Natural killer cell (primary cell): ENCODE results near the gene SULT1E1. TPM values are rescaled to one million over a fixed set of nuclear protein-coding genes. Genes with fewer than 3 reads are reported as not detected.

ENCODE experiments used
- ATAC-seq, 3 donors: fragments of 150-1000 bp in 2 of 3; fragments of 200-7000 bp in 1 of 3; cut with Tn5 transposase; 1 replicate in 1 of 3; 2 replicates in 2 of 3; pipeline ENCODE4 v1.10.0; 2021; ENCODE audit warnings: mild to moderate bottlenecking in 2 of 3, moderate library complexity in 2 of 3
- DNase-seq, 2 donors: peaks; one replicate each; pipeline versions ENCODE4 v3.0.0 to v3.0.0-alpha.2; 2013 to 2021; ENCODE audit warnings: mixed read lengths in 1 of 2
- H3K27ac ChIP-seq: one replicate; pipeline ENCODE4 v1.5.1; 2013; ENCODE audit warnings: mild to moderate bottlenecking, low read length
- H3K27me3 ChIP-seq: one replicate; pipeline ENCODE4 v1.6.1; 2013; ENCODE audit warnings: low read length; ENCODE audit not compliant: control insufficient read depth, insufficient read depth
- H3K36me3 ChIP-seq: one replicate; pipeline ENCODE4 v1.6.1; 2013; ENCODE audit warnings: low read length; ENCODE audit not compliant: control insufficient read depth, insufficient read depth
- H3K4me1 ChIP-seq: one replicate; pipeline ENCODE4 v1.6.1; 2013; ENCODE audit warnings: low read length; ENCODE audit not compliant: control insufficient read depth, insufficient read depth
- H3K4me3 ChIP-seq: one replicate; pipeline ENCODE4 v1.5.1; 2013; ENCODE audit warnings: low read length
- H3K9me3 ChIP-seq: one replicate; pipeline ENCODE4 v1.6.1; 2013; ENCODE audit warnings: low read length; ENCODE audit not compliant: control insufficient read depth, insufficient read depth
- H3K27ac Mint-ChIP-seq, 2 donors: one replicate each; pipeline ENCODE4 v1.8.0; 2022; ENCODE audit warnings: mild to moderate bottlenecking in 2 of 2, mixed read lengths in 2 of 2, moderate library complexity in 1 of 2
- H3K27me3 Mint-ChIP-seq, 2 donors: one replicate each; pipeline ENCODE4 v1.8.0; 2022; ENCODE audit warnings: low read depth in 2 of 2, mixed read lengths in 2 of 2
- H3K36me3 Mint-ChIP-seq: one replicate; pipeline ENCODE4 v1.8.0; 2022; ENCODE audit warnings: mixed read lengths
- H3K4me1 Mint-ChIP-seq, 2 donors: one replicate each; pipeline ENCODE4 v1.8.0; 2022; ENCODE audit warnings: mixed read lengths in 2 of 2
- H3K4me3 Mint-ChIP-seq: one replicate; pipeline ENCODE4 v1.8.0; 2022; ENCODE audit warnings: mild to moderate bottlenecking, moderate library complexity, mixed read lengths
- H3K9me3 Mint-ChIP-seq, 2 donors: one replicate each; pipeline ENCODE4 v1.8.0; 2022; ENCODE audit warnings: mixed read lengths in 2 of 2
- CTCF ChIP-seq: fragments of 200-600 bp; IDR thresholded peaks from one replicate; pipeline ENCODE4 v1.8.0; 2022; ENCODE audit warnings: antibody characterized with exemption
- WGBS: methylation state at CpG from one replicate; pipeline ENCODE4 v1.1.7; 2013; ENCODE audit warnings: missing lambda C conversion rate; ENCODE audit not compliant: insufficient coverage; 5-methylcytosine and 5-hydroxymethylcytosine counted together
- intact Hi-C: fragments of 100-400 bp; cut with micrococcal nuclease; formaldehyde crosslinking; loops from one replicate; pipeline ENCODE4 v1.14.2; 2022
- total RNA-seq, 4 donors: library from RNA; stranded (reverse); fragments of 120-200 nt in 1 of 4; gene quantifications; one replicate each; pipeline versions ENCODE4 v1.2.3 to v1.2.4, GENCODE V29; 2013 to 2022

Gene SULT1E1
- total RNA-seq, 3 donors from 2014 or later (not counting 1 experiment from before 2014, with no cell fraction given), result not detected

DNA sequence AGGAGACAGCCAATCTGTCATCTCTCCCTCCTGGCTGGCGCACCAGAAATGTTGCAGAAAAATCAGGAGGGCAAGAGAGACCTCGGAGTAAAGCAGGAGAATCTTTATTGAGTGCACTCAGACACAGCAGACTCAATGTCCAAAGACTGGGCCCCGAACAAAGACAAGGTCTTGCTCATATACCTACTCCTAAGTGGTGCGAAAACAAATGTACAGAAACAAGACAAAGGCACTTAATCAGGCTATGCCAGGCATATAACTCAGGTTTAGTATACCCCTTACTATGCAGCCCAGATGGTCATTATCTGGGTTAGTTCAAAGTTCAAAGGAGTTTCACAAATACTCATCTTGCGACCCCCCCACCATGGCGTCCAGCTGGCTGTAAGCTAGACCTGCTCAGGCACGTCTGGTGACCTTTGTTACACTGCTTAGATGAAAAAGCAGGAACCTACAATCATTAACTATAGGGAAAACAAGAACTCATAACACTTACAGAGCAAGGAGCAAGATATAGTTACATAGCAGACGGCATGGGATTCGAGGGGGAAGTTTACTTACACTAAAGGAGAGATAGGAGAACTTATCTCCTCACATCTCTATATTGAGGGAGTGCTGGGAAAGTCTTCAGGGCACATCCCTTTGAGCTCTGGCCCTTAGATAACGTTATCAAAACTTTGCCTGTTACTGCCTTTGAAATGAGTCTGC is 27.5 kb downstream of the SULT1E1 start:
- Histone ChIP-seq H3K36me3 (no peaks in the 10 kb centered on the region), H3K9me3 (no peaks in the 10 kb centered on the region), H3K4me3 (no peak overlapping the region), H3K27ac (no peak overlapping the region), H3K27me3 (no peaks in the 10 kb centered on the region), H3K4me1 (peaks cover 24% of the 10 kb centered on the region)
- 85% methylated on average over 8 of the region's 10 CpGs for WGBS
- DNase-seq (no peak), ATAC-seq (no peak)
- TF ChIP-seq CTCF, result no peak
- peak overlapping the region; percentile 74 to 78 for H3K27ac Mint-ChIP-seq
- intact Hi-C loops, result no loop called here
- no peaks in the 10 kb centered on the region for H3K36me3 Mint-ChIP-seq
- peak overlapping the region; percentile 96 for H3K4me3 Mint-ChIP-seq
- peaks cover 22 to 24% of the 10 kb centered on the region in 2 donors for H3K4me1 Mint-ChIP-seq
- no peaks in the 10 kb centered on the region for H3K9me3 Mint-ChIP-seq
- H3K27me3 Mint-ChIP-seq, result no peaks in the 10 kb centered on the region

DNA sequence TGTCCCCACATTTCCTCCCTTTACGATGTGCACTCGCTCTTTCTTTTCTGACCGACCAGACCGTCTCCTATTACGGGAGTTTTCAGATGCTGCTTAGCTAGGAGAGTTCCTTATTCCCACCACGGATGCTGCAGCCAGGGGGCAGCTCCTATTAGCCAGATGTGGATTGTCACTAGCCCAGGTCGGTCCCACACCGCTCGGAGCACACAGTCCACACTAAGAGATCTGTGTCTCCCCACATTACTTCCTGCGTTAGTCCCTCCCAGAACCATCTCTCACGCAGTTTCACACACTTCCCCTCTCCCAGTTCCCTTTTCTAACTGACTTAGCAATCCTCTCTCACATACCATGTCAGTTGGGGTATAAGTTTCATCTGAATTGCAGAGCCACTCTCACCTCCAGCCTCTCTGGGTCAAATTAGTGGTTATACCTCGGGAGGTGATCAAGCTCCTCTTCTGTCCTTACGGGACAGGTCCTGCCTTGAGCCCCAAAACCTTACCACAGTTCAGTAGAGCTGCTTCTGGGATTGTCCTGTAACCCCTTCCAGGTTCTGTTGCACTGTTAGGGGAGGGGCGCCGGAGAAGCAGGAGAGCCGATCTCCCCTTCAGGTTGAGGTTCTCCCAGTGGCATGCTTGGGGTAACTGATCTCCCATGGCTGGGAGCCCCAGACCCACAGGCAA is 28.2 kb downstream of the SULT1E1 start:
- ATAC-seq, result peak; percentile 90 to 96 (median 96)
- H3K36me3 Mint-ChIP-seq, result no peaks in the 10 kb centered on the region
- no peaks in the 10 kb centered on the region for H3K36me3 ChIP-seq
- peak overlapping the region; percentile 11 for H3K27ac ChIP-seq
- H3K4me1 Mint-ChIP-seq, result peaks cover 22 to 24% of the 10 kb centered on the region in 2 donors
- WGBS, result 18% methylated on average over 16 of the region's 16 CpGs
- no peak for TF ChIP-seq CTCF
- peaks cover 24% of the 10 kb centered on the region for H3K4me1 ChIP-seq
- peak overlapping the region; percentile 38 for H3K4me3 ChIP-seq
- peak in 1 of 2 donors; percentile 35 for DNase-seq
- H3K9me3 Mint-ChIP-seq, result no peaks in the 10 kb centered on the region
- no peaks in the 10 kb centered on the region for H3K27me3 Mint-ChIP-seq
- H3K9me3 ChIP-seq, result no peaks in the 10 kb centered on the region
- peak overlapping the region; percentile 96 for H3K4me3 Mint-ChIP-seq
- H3K27ac Mint-ChIP-seq, result peak overlapping the region; percentile 74 to 78
- no peaks in the 10 kb centered on the region for H3K27me3 ChIP-seq
- intact Hi-C loops, result no loop called here

DNA sequence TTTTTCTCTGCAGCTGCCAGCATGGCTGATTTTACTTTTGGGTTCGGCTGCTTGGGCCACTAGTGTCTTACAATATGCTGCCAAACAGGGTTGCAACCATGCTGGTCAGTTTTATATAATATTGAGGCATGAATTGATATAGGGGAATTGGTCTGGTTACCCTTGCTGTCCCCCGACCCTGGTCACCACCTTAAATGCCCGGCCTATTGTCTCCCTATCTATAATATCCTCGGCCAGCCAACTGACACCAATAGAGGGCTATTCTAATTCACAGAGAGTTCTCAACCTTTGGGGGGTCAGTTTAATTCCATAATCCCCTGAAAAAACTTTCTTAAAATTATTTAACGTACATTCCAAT is 28.7 kb downstream of the SULT1E1 start:
- Histone ChIP-seq H3K4me3 (peak overlapping the region; percentile 38), H3K27me3 (no peaks in the 10 kb centered on the region), H3K4me1 (peaks cover 24% of the 10 kb centered on the region), H3K27ac (peak overlapping the region; percentile 11), H3K36me3 (no peaks in the 10 kb centered on the region), H3K9me3 (no peaks in the 10 kb centered on the region)
- Mint-ChIP-seq H3K27me3 (no peaks in the 10 kb centered on the region), H3K36me3 (no peaks in the 10 kb centered on the region), H3K4me3 (peak overlapping the region; percentile 96), H3K4me1 (peaks cover 23 to 24% of the 10 kb centered on the region in 2 donors), H3K9me3 (no peaks in the 10 kb centered on the region), H3K27ac (peak overlapping the region; percentile 74 to 78)
- intact Hi-C loops, result no loop called here
- WGBS, result 57% methylated on average over 5 of the region's 5 CpGs
- no peak for TF ChIP-seq CTCF
- ATAC-seq (no peak), DNase-seq (no peak)
